DMS79 treated with DMSO at 0.1 percent for 48 hours (cell line): ENCODE measurements around the gene OSBP2.
"Not testable (repeated sequence)": the region's sequence is repeated elsewhere in the genome, so short reads cannot be mapped to it uniquely, and the experiment has no call there.

Source experiments
- DNase-seq: peaks from one replicate; lab custom pipeline; 2025; lab: John Stamatoyannopoulos, UW

OSBP2 gene

GRCh38 chr22:30718491-30718890, 23.8 kb downstream of the OSBP2 start:
- DNase-seq, result no peak

GRCh38 chr22:30718938-30719337, 24.3 kb downstream of the OSBP2 start:
- DNase-seq, result no peak

GRCh38 chr22:30720263-30720837, 25.7 kb downstream of the OSBP2 start:
- no peak for DNase-seq

GRCh38 chr22:30721741-30722140, 27.1 kb downstream of the OSBP2 start:
- DNase-seq, result no peak

- DNase-seq, result no peak
Observed at GRCh38 chr22:30728826-30729225, 34.2 kb downstream of the OSBP2 start.

- DNase-seq, result no peak
Observed at GRCh38 chr22:30731658-30732057, 37.0 kb downstream of the OSBP2 start.

- no peak for DNase-seq
Observed at GRCh38 chr22:30732426-30732825, 37.8 kb downstream of the OSBP2 start.

GRCh38 chr22:30733181-30733631, 38.5 kb downstream of the OSBP2 start:
- DNase-seq, result no peak

GRCh38 chr22:30740007-30740406, 45.3 kb downstream of the OSBP2 start:
- not testable (repeated sequence) for DNase-seq

- not testable (repeated sequence) for DNase-seq
Observed at GRCh38 chr22:30740511-30740910, 45.8 kb downstream of the OSBP2 start.

GRCh38 chr22:30742291-30743256, 47.9 kb downstream of the OSBP2 start:
- DNase-seq, result no peak

GRCh38 chr22:30743257-30744020, 48.8 kb downstream of the OSBP2 start:
- no peak for DNase-seq

GRCh38 chr22:30744224-30744623, 49.5 kb downstream of the OSBP2 start:
- DNase-seq, result no peak

- DNase-seq, result no peak
Observed at GRCh38 chr22:30747493-30747892, 52.8 kb downstream of the OSBP2 start.

- DNase-seq, result no peak
Observed at GRCh38 chr22:30749272-30749671, 54.6 kb downstream of the OSBP2 start.

- no peak for DNase-seq
Observed at GRCh38 chr22:30749849-30750248, 55.2 kb downstream of the OSBP2 start.

- no peak for DNase-seq
Observed at GRCh38 chr22:30751529-30751928, 56.9 kb downstream of the OSBP2 start.

- DNase-seq, result no peak
Observed at GRCh38 chr22:30752771-30753170, 58.1 kb downstream of the OSBP2 start.

- no peak for DNase-seq
Observed at GRCh38 chr22:30753701-30754100, 59.0 kb downstream of the OSBP2 start.

GRCh38 chr22:30754521-30754920, 59.8 kb downstream of the OSBP2 start:
- no peak for DNase-seq

- peak; percentile 3 for DNase-seq
Observed at GRCh38 chr22:30754971-30755758, 60.5 kb downstream of the OSBP2 start.

- DNase-seq, result no peak
Observed at GRCh38 chr22:30755759-30756124, 61.1 kb downstream of the OSBP2 start.
